HEK293 (cell line): ENCODE data around the gene ADAM33.

Source experiments
- CTCF ChIA-PET: fragments of 350-600 bp; formaldehyde crosslinking; extraction: SDS; loops from one replicate; lab custom pipeline; 2021; ENCODE audit warnings: antibody characterized with exemption; lab: Yijun Ruan, JAX
- POLR2A ChIA-PET: fragments of 300-600 bp; formaldehyde crosslinking; extraction: SDS; loops from one replicate; lab custom pipeline; 2020; ENCODE audit warnings: antibody characterized with exemption, inconsistent platforms; lab: Yijun Ruan, JAX
- H3K27ac ChIP-seq: fragments of 200-500 bp; sonication (Bioruptor generic); 2 replicates; pipeline ENCODE4 v1.5.1; 2014; ENCODE audit warnings: low read depth, low read length, control low read depth, inconsistent platforms; ENCODE audit errors: extremely low read depth
- H3K36me3 ChIP-seq, 2 experiments: fragments of 200-500 bp in 1 of 2; sonication (Bioruptor generic) in 1 of 2; 1 replicate in 1 of 2; 2 replicates in 1 of 2; pipeline ENCODE4 v1.5.1; 2014 to 2017; ENCODE audit warnings: inconsistent platforms in 2 of 2, low read length in 2 of 2; ENCODE audit not compliant: control insufficient read depth in 2 of 2, insufficient read depth in 1 of 2
- H3K4me1 ChIP-seq: fragments of 200-500 bp; sonication (Bioruptor generic); 2 replicates; pipeline ENCODE4 v1.5.1; 2014; ENCODE audit warnings: mild to moderate bottlenecking, low read length, inconsistent platforms; ENCODE audit not compliant: control insufficient read depth, insufficient read depth
- H3K4me3 ChIP-seq: 2 replicates; pipeline ENCODE4 v1.5.1; 2011; ENCODE audit warnings: low read depth, mild to moderate bottlenecking, control low read depth, low read length, moderate library complexity
- H3K9me3 ChIP-seq: fragments of 200-500 bp; sonication (Bioruptor generic); 2 replicates; pipeline ENCODE4 v1.5.1; 2014; ENCODE audit warnings: low read depth, low read length, inconsistent platforms; ENCODE audit not compliant: control insufficient read depth, insufficient read depth
- GLIS1 ChIP-seq: fragments of 450-650 bp; formaldehyde crosslinking; IDR thresholded peaks from 2 replicates; pipeline ENCODE4 v1.5.1; 2016; ENCODE audit warnings: missing biosample characterization, missing genetic modification characterization
- KLF10 ChIP-seq: fragments of 450-650 bp; IDR thresholded peaks from 2 replicates; pipeline ENCODE4 v1.5.1; 2018; ENCODE audit warnings: missing biosample characterization, mild to moderate bottlenecking, missing genetic modification characterization
- KLF9 ChIP-seq: fragments of 450-650 bp; formaldehyde crosslinking; IDR thresholded peaks from 2 replicates; pipeline ENCODE4 v1.5.1; 2016; ENCODE audit warnings: missing biosample characterization, missing genetic modification characterization, low read depth
- PBX3 ChIP-seq: sonication (generic); formaldehyde crosslinking; IDR thresholded peaks from 2 replicates; pipeline ENCODE4 v1.8.1; 2022; ENCODE audit warnings: mild to moderate bottlenecking, moderate library complexity, missing genetic modification reagents
- ZBTB26 ChIP-seq: fragments of 450-650 bp; formaldehyde crosslinking; optimal IDR thresholded peaks from 2 replicates; pipeline ENCODE3; 2016; ENCODE audit warnings: missing biosample characterization, mild to moderate bottlenecking, missing genetic modification characterization
- ZBTB48 ChIP-seq: fragments of 450-650 bp; formaldehyde crosslinking; IDR thresholded peaks from 2 replicates; pipeline ENCODE4 v1.5.1; 2016; ENCODE audit warnings: missing biosample characterization, missing genetic modification characterization
- ZFP69B ChIP-seq: fragments of 450-650 bp; formaldehyde crosslinking; IDR thresholded peaks from 2 replicates; pipeline ENCODE4 v1.5.1; 2016; ENCODE audit warnings: missing biosample characterization, missing genetic modification characterization
- ZNF114 ChIP-seq: fragments of 450-650 bp; formaldehyde crosslinking; IDR thresholded peaks from 2 replicates; pipeline ENCODE4 v1.5.0; 2017; ENCODE audit warnings: missing biosample characterization, missing genetic modification characterization
- ZNF211 ChIP-seq: fragments of 450-650 bp; formaldehyde crosslinking; IDR thresholded peaks from 2 replicates; pipeline ENCODE4 v1.5.1; 2016; ENCODE audit warnings: low read depth, missing biosample characterization, missing genetic modification characterization
- ZNF341 ChIP-seq: fragments of 450-650 bp; formaldehyde crosslinking; IDR thresholded peaks from 2 replicates; pipeline ENCODE4; 2016; ENCODE audit warnings: low read depth, missing biosample characterization, missing genetic modification characterization
- ZNF362 ChIP-seq: fragments of 450-650 bp; formaldehyde crosslinking; IDR thresholded peaks from 2 replicates; pipeline ENCODE4 v1.5.1; 2016; ENCODE audit warnings: missing biosample characterization, missing genetic modification characterization
- ZNF416 ChIP-seq: fragments of 450-650 bp; formaldehyde crosslinking; IDR thresholded peaks from 2 replicates; pipeline ENCODE4 v1.5.1; 2016; ENCODE audit warnings: missing biosample characterization, missing genetic modification characterization
- ZNF580 ChIP-seq: fragments of 450-650 bp; formaldehyde crosslinking; IDR thresholded peaks from 2 replicates; pipeline ENCODE4 v1.5.1; 2016; ENCODE audit warnings: missing biosample characterization, missing genetic modification characterization
- ZNF670 ChIP-seq: fragments of 450-650 bp; formaldehyde crosslinking; IDR thresholded peaks from 2 replicates; pipeline ENCODE4 v1.5.1; 2016; ENCODE audit warnings: missing biosample characterization, missing genetic modification characterization, low read depth
- ZNF677 ChIP-seq: fragments of 450-650 bp; IDR thresholded peaks from 2 replicates; pipeline ENCODE4 v1.5.0; 2018; ENCODE audit warnings: missing biosample characterization, mild to moderate bottlenecking, missing genetic modification characterization, moderate library complexity
- ZNF692 ChIP-seq: fragments of 450-650 bp; formaldehyde crosslinking; IDR thresholded peaks from 2 replicates; pipeline ENCODE4 v1.5.1; 2016; ENCODE audit warnings: missing biosample characterization, missing genetic modification characterization
- ZNF701 ChIP-seq: fragments of 450-650 bp; formaldehyde crosslinking; IDR thresholded peaks from 2 replicates; pipeline ENCODE4 v1.5.1; 2016; ENCODE audit warnings: missing biosample characterization, missing genetic modification characterization
- ZNF704 ChIP-seq: fragments of 450-650 bp; formaldehyde crosslinking; IDR thresholded peaks from 2 replicates; pipeline ENCODE4 v1.5.1; 2016; ENCODE audit warnings: missing biosample characterization, missing genetic modification characterization
- ZSCAN4 ChIP-seq: fragments of 450-650 bp; formaldehyde crosslinking; IDR thresholded peaks from 2 replicates; pipeline ENCODE4 v1.5.1; 2017; ENCODE audit warnings: missing biosample characterization, missing genetic modification characterization

Gene ADAM33

GRCh38 chr20:3729811-3730540 lies 48.2 kb upstream of the ADAM33 start (continued):
- TF ChIP-seq PBX3 (CRISPR knock-in tag) (no peak), ZNF114 (tag by site-specific recombination) (no peak), ZNF692 (tag by site-specific recombination) (peak; percentile 56), ZNF704 (tag by site-specific recombination) (no peak), GLIS1 (tag by site-specific recombination) (peak; percentile 76), ZNF580 (tag by site-specific recombination) (no peak), ZNF677 (tag by site-specific recombination) (no peak)

- CTCF ChIA-PET: interaction anchor here (1.1 to 3.4 kb wide), 2 partner anchors 19 to 21 kb away, joined by 3 to 14 read pairs; no protein-coding TSS in a partner anchor
Observed at GRCh38 chr20:3729378-3729777, 47.6 kb upstream of the ADAM33 start.

GRCh38 chr20:3728876-3729275 lies 47.1 kb upstream of the ADAM33 start:
- H3K36me3 ChIP-seq: no peaks in the 10 kb centered on the region
- H3K4me1 ChIP-seq: peaks cover 10% of the 10 kb centered on the region
- TF ChIP-seq KLF9 (tag by site-specific recombination): no peak
- H3K9me3 ChIP-seq: no peaks in the 10 kb centered on the region
- ChIA-PET CTCF (interaction anchor here (1.1 to 3.4 kb wide), 2 partner anchors 18 to 22 kb away, joined by 3 to 14 read pairs; no protein-coding TSS in a partner anchor), POLR2A (interaction anchor here (0.6 to 0.7 kb wide), 2 partner anchors 12 to 26 kb away, joined by 3 to 4 read pairs; no protein-coding TSS in a partner anchor)
- no peak overlapping the region for H3K27ac ChIP-seq
- no peak overlapping the region for H3K4me3 ChIP-seq

More at GRCh38 chr20:3729378-3729777, 47.6 kb upstream of the ADAM33 start:
- H3K9me3 ChIP-seq: no peaks in the 10 kb centered on the region
- H3K36me3 ChIP-seq: no peaks in the 10 kb centered on the region
- POLR2A ChIA-PET: interaction anchor here (0.6 to 0.7 kb wide), 2 partner anchors 12 to 26 kb away, joined by 3 to 4 read pairs; no protein-coding TSS in a partner anchor
- TF ChIP-seq ZFP69B: no peak
- TF ChIP-seq ZSCAN4 (tag by site-specific recombination): peak; percentile 97
- TF ChIP-seq, all 188 proteins: peak for 1
- H3K27ac ChIP-seq: no peak overlapping the region
- peaks cover 10% of the 10 kb centered on the region for H3K4me1 ChIP-seq
- no peak overlapping the region for H3K4me3 ChIP-seq

GRCh38 chr20:3728354-3728753 lies 46.5 kb upstream of the ADAM33 start:
- Histone ChIP-seq H3K27ac (no peak overlapping the region), H3K9me3 (no peaks in the 10 kb centered on the region), H3K36me3 (no peaks in the 10 kb centered on the region), H3K4me3 (no peak overlapping the region), H3K4me1 (peaks cover 10% of the 10 kb centered on the region)
- ChIA-PET POLR2A (no interaction called here), CTCF (interaction anchor here (0.7 to 1.1 kb wide), 3 partner anchors 17 to 81 kb away, joined by 3 to 6 read pairs (median 3); no protein-coding TSS in a partner anchor)
- TF ChIP-seq KLF10 (tag by site-specific recombination): no peak
- TF ChIP-seq ZNF416 (tag by site-specific recombination): no peak
- no peak for TF ChIP-seq ZNF341 (tag by site-specific recombination)
- no peak for TF ChIP-seq ZNF701 (tag by site-specific recombination)
- TF ChIP-seq ZNF580 (tag by site-specific recombination): no peak
- no peak for TF ChIP-seq ZBTB26
- TF ChIP-seq ZNF362: no peak
- TF ChIP-seq ZNF677 (tag by site-specific recombination): no peak
- TF ChIP-seq ZNF211 (tag by site-specific recombination): no peak
- no peak for TF ChIP-seq ZNF670 (tag by site-specific recombination)
- no peak for TF ChIP-seq ZBTB48 (tag by site-specific recombination)
